ENCODE data around the gene CA10. TPM values are rescaled to one million over a fixed set of nuclear protein-coding genes. Genes with fewer than 3 reads are reported as not detected.

Gene CA10
- total RNA-seq, 1 donor from 2014 or later = not detected

GRCh38 chr17:51814521-51814920 lies 344.0 kb downstream of the CA10 start:
- no peak overlapping the region for H3K27ac Mint-ChIP-seq
- intact Hi-C loops (cut with micrococcal nuclease) = no loop called here
- DNase-seq = no peak
- H3K36me3 Mint-ChIP-seq (ENCODE audit: low read depth) = no peaks in the 10 kb centered on the region
- H3K4me1 Mint-ChIP-seq = no peaks in the 10 kb centered on the region
- no peak overlapping the region for H3K4me3 Mint-ChIP-seq
- no peaks in the 10 kb centered on the region for H3K27me3 Mint-ChIP-seq
- H3K9me3 Mint-ChIP-seq = no peaks in the 10 kb centered on the region

GRCh38 chr17:51813784-51814174 lies 344.7 kb downstream of the CA10 start:
- H3K9me3 Mint-ChIP-seq = no peaks in the 10 kb centered on the region
- no peak overlapping the region for H3K4me3 Mint-ChIP-seq
- no peaks in the 10 kb centered on the region for H3K36me3 Mint-ChIP-seq (ENCODE audit: low read depth)
- H3K27me3 Mint-ChIP-seq = no peaks in the 10 kb centered on the region
- no peaks in the 10 kb centered on the region for H3K4me1 Mint-ChIP-seq
- intact Hi-C loops (cut with micrococcal nuclease) = no loop called here
- H3K27ac Mint-ChIP-seq = no peak overlapping the region
- DNase-seq = no peak

GRCh38 chr17:51813140-51813783 lies 345.3 kb downstream of the CA10 start:
- Mint-ChIP-seq H3K4me1 (no peaks in the 10 kb centered on the region), H3K27me3 (no peaks in the 10 kb centered on the region), H3K9me3 (no peaks in the 10 kb centered on the region), H3K27ac (no peak overlapping the region), H3K36me3 (ENCODE audit: low read depth) (no peaks in the 10 kb centered on the region), H3K4me3 (no peak overlapping the region)
- no peak for DNase-seq
- intact Hi-C loops (cut with micrococcal nuclease) = no loop called here

GRCh38 chr17:51807460-51807859 lies 351.1 kb downstream of the CA10 start:
- no peaks in the 10 kb centered on the region for H3K36me3 Mint-ChIP-seq (ENCODE audit: low read depth)
- no peak overlapping the region for H3K4me3 Mint-ChIP-seq
- peaks cover 8% of the 10 kb centered on the region for H3K27me3 Mint-ChIP-seq
- H3K4me1 Mint-ChIP-seq = no peaks in the 10 kb centered on the region
- H3K27ac Mint-ChIP-seq = no peak overlapping the region
- DNase-seq = no peak
- H3K9me3 Mint-ChIP-seq = no peaks in the 10 kb centered on the region
- intact Hi-C loops (cut with micrococcal nuclease) = no loop called here

GRCh38 chr17:51805765-51806164 lies 352.7 kb downstream of the CA10 start:
- Mint-ChIP-seq H3K27ac (no peak overlapping the region), H3K4me1 (no peaks in the 10 kb centered on the region), H3K4me3 (no peak overlapping the region)

GRCh38 chr17:51805185-51805584 lies 353.3 kb downstream of the CA10 start:
- H3K4me3 Mint-ChIP-seq = no peak overlapping the region
- no peak overlapping the region for H3K27ac Mint-ChIP-seq
- H3K4me1 Mint-ChIP-seq = no peaks in the 10 kb centered on the region
- no peak for DNase-seq
- no peaks in the 10 kb centered on the region for H3K36me3 Mint-ChIP-seq (ENCODE audit: low read depth)
- intact Hi-C loops (cut with micrococcal nuclease) = no loop called here
- no peaks in the 10 kb centered on the region for H3K9me3 Mint-ChIP-seq
- H3K27me3 Mint-ChIP-seq = peaks cover 11% of the 10 kb centered on the region

More at GRCh38 chr17:51805765-51806164, 352.7 kb downstream of the CA10 start:
- no peaks in the 10 kb centered on the region for H3K9me3 Mint-ChIP-seq
- no peak for DNase-seq
- peaks cover 11% of the 10 kb centered on the region for H3K27me3 Mint-ChIP-seq
- intact Hi-C loops (cut with micrococcal nuclease) = no loop called here
- no peaks in the 10 kb centered on the region for H3K36me3 Mint-ChIP-seq (ENCODE audit: low read depth)

GRCh38 chr17:51803161-51803560 lies 355.4 kb downstream of the CA10 start:
- no peaks in the 10 kb centered on the region for H3K4me1 Mint-ChIP-seq
- intact Hi-C loops (cut with micrococcal nuclease) = no loop called here
- no peaks in the 10 kb centered on the region for H3K9me3 Mint-ChIP-seq
- no peak for DNase-seq
- no peak overlapping the region for H3K27ac Mint-ChIP-seq
- peaks cover 11% of the 10 kb centered on the region for H3K27me3 Mint-ChIP-seq
- H3K36me3 Mint-ChIP-seq (ENCODE audit: low read depth) = no peaks in the 10 kb centered on the region
- no peak overlapping the region for H3K4me3 Mint-ChIP-seq

- Mint-ChIP-seq H3K9me3 (no peaks in the 10 kb centered on the region), H3K27ac (no peak overlapping the region), H3K4me1 (no peaks in the 10 kb centered on the region), H3K27me3 (peaks cover 11% of the 10 kb centered on the region), H3K36me3 (ENCODE audit: low read depth) (no peaks in the 10 kb centered on the region), H3K4me3 (no peak overlapping the region)
- DNase-seq = no peak
- intact Hi-C loops (cut with micrococcal nuclease) = no loop called here
Measured at GRCh38 chr17:51802544-51802943, 356.0 kb downstream of the CA10 start.

- DNase-seq = no peak
- H3K27me3 Mint-ChIP-seq = peaks cover 13% of the 10 kb centered on the region
- intact Hi-C loops (cut with micrococcal nuclease) = no loop called here
- H3K4me3 Mint-ChIP-seq = no peak overlapping the region
- H3K4me1 Mint-ChIP-seq = no peaks in the 10 kb centered on the region
- no peaks in the 10 kb centered on the region for H3K9me3 Mint-ChIP-seq
- H3K27ac Mint-ChIP-seq = no peak overlapping the region
- no peaks in the 10 kb centered on the region for H3K36me3 Mint-ChIP-seq (ENCODE audit: low read depth)
Measured at GRCh38 chr17:51801626-51802025, 356.9 kb downstream of the CA10 start.

- no peaks in the 10 kb centered on the region for H3K9me3 Mint-ChIP-seq
- DNase-seq = no peak
- no peaks in the 10 kb centered on the region for H3K4me1 Mint-ChIP-seq
- H3K27ac Mint-ChIP-seq = no peak overlapping the region
- peaks cover 8% of the 10 kb centered on the region for H3K27me3 Mint-ChIP-seq
- H3K4me3 Mint-ChIP-seq = no peak overlapping the region
- intact Hi-C loops (cut with micrococcal nuclease) = no loop called here
- H3K36me3 Mint-ChIP-seq (ENCODE audit: low read depth) = no peaks in the 10 kb centered on the region
Measured at GRCh38 chr17:51799981-51800380, 358.5 kb downstream of the CA10 start.

GRCh38 chr17:51799240-51799639 lies 359.3 kb downstream of the CA10 start:
- Mint-ChIP-seq H3K27me3 (peaks cover 6% of the 10 kb centered on the region), H3K4me3 (no peak overlapping the region), H3K4me1 (no peaks in the 10 kb centered on the region), H3K27ac (no peak overlapping the region), H3K36me3 (ENCODE audit: low read depth) (no peaks in the 10 kb centered on the region), H3K9me3 (no peaks in the 10 kb centered on the region)
- DNase-seq = no peak
- intact Hi-C loops (cut with micrococcal nuclease) = no loop called here

GRCh38 chr17:51797150-51797549 lies 361.4 kb downstream of the CA10 start:
- no peak for DNase-seq
- H3K9me3 Mint-ChIP-seq = no peaks in the 10 kb centered on the region
- H3K36me3 Mint-ChIP-seq (ENCODE audit: low read depth) = no peaks in the 10 kb centered on the region
- H3K4me3 Mint-ChIP-seq = no peak overlapping the region
- H3K4me1 Mint-ChIP-seq = no peaks in the 10 kb centered on the region
- H3K27ac Mint-ChIP-seq = no peak overlapping the region
- intact Hi-C loops (cut with micrococcal nuclease) = no loop called here
- peaks cover 5% of the 10 kb centered on the region for H3K27me3 Mint-ChIP-seq

GRCh38 chr17:51796026-51796425 lies 362.5 kb downstream of the CA10 start:
- no peaks in the 10 kb centered on the region for H3K9me3 Mint-ChIP-seq
- H3K27ac Mint-ChIP-seq = no peak overlapping the region
- intact Hi-C loops (cut with micrococcal nuclease) = no loop called here
- no peaks in the 10 kb centered on the region for H3K4me1 Mint-ChIP-seq
- H3K27me3 Mint-ChIP-seq = peaks cover 2% of the 10 kb centered on the region
- H3K4me3 Mint-ChIP-seq = no peak overlapping the region
- no peak for DNase-seq
- H3K36me3 Mint-ChIP-seq (ENCODE audit: low read depth) = no peaks in the 10 kb centered on the region

GRCh38 chr17:51795401-51795800 lies 363.1 kb downstream of the CA10 start:
- DNase-seq = no peak
- intact Hi-C loops (cut with micrococcal nuclease) = no loop called here
- Mint-ChIP-seq H3K36me3 (ENCODE audit: low read depth) (no peaks in the 10 kb centered on the region), H3K9me3 (no peaks in the 10 kb centered on the region), H3K4me3 (no peak overlapping the region), H3K27ac (no peak overlapping the region), H3K27me3 (peaks cover 2% of the 10 kb centered on the region), H3K4me1 (no peaks in the 10 kb centered on the region)

- no peak overlapping the region for H3K27ac Mint-ChIP-seq
- H3K9me3 Mint-ChIP-seq = no peaks in the 10 kb centered on the region
- H3K27me3 Mint-ChIP-seq = peaks cover 2% of the 10 kb centered on the region
- no peak overlapping the region for H3K4me3 Mint-ChIP-seq
- no peaks in the 10 kb centered on the region for H3K4me1 Mint-ChIP-seq
- intact Hi-C loops (cut with micrococcal nuclease) = no loop called here
- H3K36me3 Mint-ChIP-seq (ENCODE audit: low read depth) = no peaks in the 10 kb centered on the region
- no peak for DNase-seq
Measured at GRCh38 chr17:51794466-51794865, 364.0 kb downstream of the CA10 start.
